ENCODE data around the gene IRF1. TPM values are rescaled to one million over a fixed set of nuclear protein-coding genes. Genes with fewer than 3 reads are reported as not detected.
A peak's percentile ranks its signal among the peaks of the same experiment; 100 is the strongest.

The IRF1 gene
- total RNA-seq, 2 donors from 2014 or later, result 351 to 512 TPM

GRCh38 chr5:132479111-132479951 is 11.2 kb downstream of the IRF1 start:
- Mint-ChIP-seq H3K27ac (peak overlapping the region; percentile 90 to 97), H3K4me1 (ENCODE audit: low read depth in 2 of 2) (peaks cover 76% of the 10 kb centered on the region in 2 donors)

GRCh38 chr5:132478366-132478871 is 12.2 kb downstream of the IRF1 start:
- Mint-ChIP-seq H3K9me3 (no peaks in the 10 kb centered on the region), H3K4me1 (ENCODE audit: low read depth in 2 of 2) (peaks cover 75 to 76% of the 10 kb centered on the region in 2 donors), H3K4me3 (peak overlapping the region; percentile 13), H3K27ac (peak overlapping the region; percentile 90 to 97), H3K27me3 (no peaks in the 10 kb centered on the region), H3K36me3 (no peaks in the 10 kb centered on the region)
- DNase-seq (ENCODE audit: low spot score) (peak; percentile 40), ATAC-seq (peak in 1 of 2 donors; percentile 1)

More at GRCh38 chr5:132479111-132479951, 11.2 kb downstream of the IRF1 start:
- ATAC-seq (peak; percentile 1 to 15), DNase-seq (ENCODE audit: low spot score) (peak; percentile 61)
- peaks cover 6% of the 10 kb centered on the region for H3K36me3 Mint-ChIP-seq
- H3K4me3 Mint-ChIP-seq, result peak overlapping the region; percentile 16
- no peaks in the 10 kb centered on the region for H3K9me3 Mint-ChIP-seq
- H3K27me3 Mint-ChIP-seq, result no peaks in the 10 kb centered on the region

GRCh38 chr5:132477784-132478365 is 12.7 kb downstream of the IRF1 start:
- ATAC-seq (peak in 1 of 2 donors; percentile 4), DNase-seq (ENCODE audit: low spot score) (peak; percentile 57)
- Mint-ChIP-seq H3K4me1 (ENCODE audit: low read depth in 2 of 2) (peaks cover 81% of the 10 kb centered on the region in 2 donors), H3K36me3 (no peaks in the 10 kb centered on the region), H3K27ac (peak overlapping the region; percentile 90 to 97), H3K27me3 (no peaks in the 10 kb centered on the region), H3K9me3 (no peaks in the 10 kb centered on the region), H3K4me3 (peak overlapping the region; percentile 13)

- Mint-ChIP-seq H3K27ac (peak overlapping the region; percentile 90 to 97), H3K36me3 (no peaks in the 10 kb centered on the region), H3K27me3 (no peaks in the 10 kb centered on the region), H3K4me3 (no peak overlapping the region), H3K4me1 (ENCODE audit: low read depth in 2 of 2) (peaks cover 81% of the 10 kb centered on the region in 2 donors), H3K9me3 (no peaks in the 10 kb centered on the region)
- DNase-seq (ENCODE audit: low spot score), result peak; percentile 48
- ATAC-seq, result no peak
These were observed 13.4 kb downstream of the IRF1 start for GRCh38 chr5:132476876-132477781.

GRCh38 chr5:132475987-132476875 is 14.3 kb downstream of the IRF1 start:
- H3K4me1 Mint-ChIP-seq (ENCODE audit: low read depth in 2 of 2), result peaks cover 85 to 86% of the 10 kb centered on the region in 2 donors
- H3K4me3 Mint-ChIP-seq, result peak overlapping the region; percentile 16
- peak overlapping the region; percentile 90 to 97 for H3K27ac Mint-ChIP-seq
- ATAC-seq, result no peak
- no peaks in the 10 kb centered on the region for H3K27me3 Mint-ChIP-seq
- no peaks in the 10 kb centered on the region for H3K36me3 Mint-ChIP-seq
- DNase-seq (ENCODE audit: low spot score), result no peak
- no peaks in the 10 kb centered on the region for H3K9me3 Mint-ChIP-seq

- DNase-seq (ENCODE audit: low spot score) (no peak), ATAC-seq (no peak)
- Mint-ChIP-seq H3K4me1 (ENCODE audit: low read depth in 2 of 2) (peaks cover 85 to 86% of the 10 kb centered on the region in 2 donors), H3K4me3 (no peak overlapping the region), H3K27me3 (no peaks in the 10 kb centered on the region), H3K9me3 (no peaks in the 10 kb centered on the region), H3K36me3 (no peaks in the 10 kb centered on the region), H3K27ac (peak overlapping the region; percentile 90 to 97)
These were observed 15.1 kb downstream of the IRF1 start for GRCh38 chr5:132475497-132475882.

GRCh38 chr5:132474881-132475496 is 15.6 kb downstream of the IRF1 start:
- no peaks in the 10 kb centered on the region for H3K27me3 Mint-ChIP-seq
- H3K27ac Mint-ChIP-seq, result peak overlapping the region; percentile 90 to 97
- H3K4me1 Mint-ChIP-seq (ENCODE audit: low read depth in 2 of 2), result peaks cover 84 to 85% of the 10 kb centered on the region in 2 donors
- DNase-seq (ENCODE audit: low spot score) (no peak), ATAC-seq (no peak)
- H3K4me3 Mint-ChIP-seq, result peak overlapping the region; percentile 48
- no peaks in the 10 kb centered on the region for H3K36me3 Mint-ChIP-seq
- no peaks in the 10 kb centered on the region for H3K9me3 Mint-ChIP-seq

- peak overlapping the region; percentile 48 for H3K4me3 Mint-ChIP-seq
- DNase-seq (ENCODE audit: low spot score), result no peak
These were observed 16.3 kb downstream of the IRF1 start for GRCh38 chr5:132474131-132474723.

GRCh38 chr5:132473668-132474067 is 16.9 kb downstream of the IRF1 start:
- Mint-ChIP-seq H3K27me3 (no peaks in the 10 kb centered on the region), H3K4me1 (ENCODE audit: low read depth in 2 of 2) (peaks cover 85% of the 10 kb centered on the region in 2 donors), H3K9me3 (no peaks in the 10 kb centered on the region), H3K27ac (peak overlapping the region; percentile 90 to 97), H3K4me3 (peak overlapping the region; percentile 67), H3K36me3 (no peaks in the 10 kb centered on the region)
- ATAC-seq (no peak), DNase-seq (ENCODE audit: low spot score) (no peak)

More at GRCh38 chr5:132474131-132474723, 16.3 kb downstream of the IRF1 start:
- Mint-ChIP-seq H3K27ac (peak overlapping the region; percentile 90 to 97), H3K4me1 (ENCODE audit: low read depth in 2 of 2) (peaks cover 84 to 85% of the 10 kb centered on the region in 2 donors), H3K36me3 (no peaks in the 10 kb centered on the region), H3K9me3 (no peaks in the 10 kb centered on the region), H3K27me3 (no peaks in the 10 kb centered on the region)
- ATAC-seq, result no peak

GRCh38 chr5:132473019-132473531 is 17.5 kb downstream of the IRF1 start:
- Mint-ChIP-seq H3K27ac (peak overlapping the region; percentile 90 to 97), H3K27me3 (no peaks in the 10 kb centered on the region), H3K4me1 (ENCODE audit: low read depth in 2 of 2) (peaks cover 85% of the 10 kb centered on the region in 2 donors), H3K9me3 (no peaks in the 10 kb centered on the region), H3K36me3 (no peaks in the 10 kb centered on the region), H3K4me3 (peak overlapping the region; percentile 67)
- DNase-seq (ENCODE audit: low spot score) (peak; percentile 94), ATAC-seq (peak; percentile 89 to 95)

GRCh38 chr5:132472431-132472830 is 18.1 kb downstream of the IRF1 start:
- no peaks in the 10 kb centered on the region for H3K9me3 Mint-ChIP-seq
- peak overlapping the region; percentile 90 to 97 for H3K27ac Mint-ChIP-seq
- ATAC-seq (no peak), DNase-seq (ENCODE audit: low spot score) (no peak)
- no peaks in the 10 kb centered on the region for H3K36me3 Mint-ChIP-seq
- no peak overlapping the region for H3K4me3 Mint-ChIP-seq
- H3K27me3 Mint-ChIP-seq, result no peaks in the 10 kb centered on the region
- H3K4me1 Mint-ChIP-seq (ENCODE audit: low read depth in 2 of 2), result peaks cover 83 to 88% of the 10 kb centered on the region in 2 donors

GRCh38 chr5:132471944-132472343 is 18.6 kb downstream of the IRF1 start:
- Mint-ChIP-seq H3K4me1 (ENCODE audit: low read depth in 2 of 2) (peaks cover 84 to 88% of the 10 kb centered on the region in 2 donors), H3K27me3 (no peaks in the 10 kb centered on the region), H3K9me3 (no peaks in the 10 kb centered on the region), H3K36me3 (no peaks in the 10 kb centered on the region), H3K27ac (peak overlapping the region; percentile 90 to 97), H3K4me3 (peak overlapping the region; percentile 74)
- DNase-seq (ENCODE audit: low spot score) (no peak), ATAC-seq (peak in 1 of 2 donors; percentile 12)

Measured in natural killer cell treated with Interleukin-12 subunit alpha and Interleukin-12 subunit beta and Interleukin-15 and Interleukin-18, amount 100 ng/mL, for 72 hours (primary cell).